ENCODE measurements around the gene URB2.

- TF ChIP-seq FOSL1 (IDR thresholded peaks at IDR 0.05; ENCODE audit: low read depth) = no peak
- TF ChIP-seq JUND (IDR thresholded peaks at IDR 0.05) = no peak
- TF ChIP-seq POLR2A (IDR thresholded peaks at IDR 0.05; ENCODE audit: borderline replicate concordance, extremely low read depth, insufficient read depth, insufficient read length) = no peak
- TF ChIP-seq CTCF (IDR thresholded peaks at IDR 0.05 in 2 of 3, conservative IDR thresholded peaks at IDR 0.05 in 1 of 3; ENCODE audit: borderline replicate concordance in 1 of 3, insufficient read depth in 1 of 3, low read depth in 2 of 3, low read length in 2 of 3) = no peak
- no peak for TF ChIP-seq TCF7L2 (IDR thresholded peaks at IDR 0.05; ENCODE audit: borderline replicate concordance, extremely low read depth, insufficient read depth, insufficient read length)
- TF ChIP-seq ZFX (IDR thresholded peaks at IDR 0.05) = no peak
- no peak for TF ChIP-seq EZH2 (IDR thresholded peaks at IDR 0.05)
These were observed 28.9 kb upstream of the URB2 start for GRCh38 chr1:229596925-229597699.
